ENCODE data around the gene AURKAIP1. TPM values are rescaled to one million over a fixed set of nuclear protein-coding genes. Genes with fewer than 3 reads are reported as not detected.

Gene AURKAIP1
- total RNA-seq, 2 donors from 2014 or later: 155 to 159 TPM

GRCh38 chr1:1365875-1366698, 8.9 kb downstream of the AURKAIP1 start:
- H3K4me1 ChIP-seq: peaks cover 0 to 12% of the 10 kb centered on the region in 2 donors
- H3K27ac ChIP-seq: no peak overlapping the region
- TF ChIP-seq CTCF (IDR thresholded peaks at IDR 0.05): no peak
- DNase-seq (ENCODE audit: low spot score): no peak
- H3K9me3 ChIP-seq: no peaks in the 10 kb centered on the region
- no peaks in the 10 kb centered on the region for H3K27me3 ChIP-seq
- no peaks in the 10 kb centered on the region for H3K36me3 ChIP-seq
- no peak overlapping the region for H3K4me3 ChIP-seq

DNA sequence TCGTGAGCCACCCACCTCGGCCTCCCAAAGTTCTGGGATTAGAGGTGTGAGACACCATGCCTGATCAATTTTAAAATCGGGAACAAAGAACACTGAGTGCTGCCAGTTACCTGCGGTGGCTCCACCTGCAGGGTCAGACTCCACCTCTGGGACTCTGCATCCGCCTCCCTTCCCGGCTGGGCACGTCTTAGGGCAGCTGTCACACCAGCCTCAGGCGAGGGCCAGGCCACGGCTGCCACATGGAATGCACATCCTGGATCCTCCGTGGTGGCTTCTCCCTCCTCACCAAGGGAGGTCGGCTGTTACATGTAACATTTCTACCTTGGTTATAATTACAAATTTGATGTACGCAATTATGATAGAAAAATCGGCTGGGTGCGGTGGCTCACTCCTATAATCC, 10.7 kb downstream of the AURKAIP1 start:
- no peaks in the 10 kb centered on the region for H3K27me3 ChIP-seq
- H3K4me3 ChIP-seq: no peak overlapping the region
- H3K27ac ChIP-seq: no peak overlapping the region
- no peak for DNase-seq (ENCODE audit: low spot score)
- H3K4me1 ChIP-seq: peaks cover 0 to 28% of the 10 kb centered on the region in 2 donors
- H3K36me3 ChIP-seq: no peaks in the 10 kb centered on the region
- TF ChIP-seq CTCF (IDR thresholded peaks at IDR 0.05): no peak
- H3K9me3 ChIP-seq: no peaks in the 10 kb centered on the region

DNA sequence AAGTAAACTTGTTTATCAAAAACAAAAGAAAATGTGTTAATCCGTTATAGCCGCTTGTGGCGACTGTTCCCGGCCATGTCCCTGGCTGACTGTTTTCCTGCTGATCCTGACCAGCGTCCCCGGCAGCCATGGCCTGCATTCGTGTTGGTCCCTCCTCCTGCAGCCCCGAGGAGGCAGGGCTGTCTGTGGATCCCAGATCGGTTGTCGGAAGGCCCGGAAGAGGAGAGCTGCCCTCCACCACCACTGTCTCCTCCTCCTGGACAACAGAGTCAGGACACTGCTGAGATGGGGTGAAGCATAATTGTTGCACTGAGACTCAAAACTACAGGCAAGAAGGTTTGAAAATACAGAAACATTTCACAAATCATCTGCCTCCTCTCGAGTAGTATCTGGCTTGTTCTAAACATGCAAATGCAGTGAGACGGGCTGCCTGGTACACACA, 13.0 kb downstream of the AURKAIP1 start:
- Histone ChIP-seq H3K27ac (peak overlapping the region; percentile 32 to 88), H3K4me1 (peaks cover 0 to 40% of the 10 kb centered on the region in 2 donors), H3K36me3 (no peaks in the 10 kb centered on the region), H3K9me3 (no peaks in the 10 kb centered on the region), H3K27me3 (no peaks in the 10 kb centered on the region), H3K4me3 (no peak overlapping the region)
- TF ChIP-seq CTCF (IDR thresholded peaks at IDR 0.05): no peak
- no peak for DNase-seq (ENCODE audit: low spot score)

DNA sequence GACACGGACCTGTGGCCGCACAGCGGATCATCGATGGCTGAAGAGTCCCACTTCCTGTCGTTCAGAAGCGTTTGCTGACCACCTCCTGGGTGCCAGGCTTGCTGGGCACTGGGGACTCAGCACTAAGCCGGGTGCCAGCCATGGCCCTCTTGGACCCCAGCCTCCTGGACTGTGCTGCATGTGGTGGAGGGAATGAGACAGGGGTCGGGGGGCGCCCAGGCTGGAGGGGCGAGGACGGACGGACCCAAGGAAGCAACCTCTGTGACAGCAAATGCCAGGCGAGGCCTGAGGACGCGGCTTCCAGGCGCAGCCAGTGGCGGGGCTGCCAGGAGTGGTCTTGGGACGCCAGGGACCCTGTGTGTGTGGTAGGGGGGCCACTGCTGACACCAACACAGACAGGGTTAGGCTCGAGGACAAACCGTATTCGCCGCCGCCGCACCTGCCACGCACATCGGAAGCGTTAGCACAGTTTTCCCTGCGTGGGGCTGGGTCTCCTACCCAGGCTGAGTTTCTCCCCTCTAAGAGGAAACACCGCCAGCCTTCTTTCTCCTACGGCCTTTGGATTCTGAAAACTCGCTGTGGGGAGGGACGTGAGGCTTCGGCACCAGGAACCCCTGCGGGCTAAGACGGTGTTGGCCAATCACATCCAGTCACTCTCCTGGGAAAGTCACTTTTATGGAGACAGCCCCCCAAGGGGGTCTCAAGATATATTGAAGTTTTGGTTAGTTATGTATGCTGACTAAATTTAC, 13.6 kb downstream of the AURKAIP1 start:
- no peaks in the 10 kb centered on the region for H3K36me3 ChIP-seq
- no peaks in the 10 kb centered on the region for H3K9me3 ChIP-seq
- no peak for TF ChIP-seq CTCF (IDR thresholded peaks at IDR 0.05)
- no peak overlapping the region for H3K4me3 ChIP-seq
- H3K27me3 ChIP-seq: no peaks in the 10 kb centered on the region
- H3K4me1 ChIP-seq: peaks cover 0 to 46% of the 10 kb centered on the region in 2 donors
- peak overlapping the region; percentile 32 to 88 for H3K27ac ChIP-seq
- DNase-seq (ENCODE audit: low spot score): no peak

- H3K36me3 ChIP-seq: no peaks in the 10 kb centered on the region
- peaks cover 0 to 4% of the 10 kb centered on the region in 2 donors for H3K27me3 ChIP-seq
- peak overlapping the region; percentile 77 to 88 for H3K27ac ChIP-seq
- TF ChIP-seq CTCF (IDR thresholded peaks at IDR 0.05): no peak
- peaks cover 0 to 54% of the 10 kb centered on the region in 2 donors for H3K4me1 ChIP-seq
- no peak overlapping the region for H3K4me3 ChIP-seq
- DNase-seq (ENCODE audit: low spot score): peak; percentile 89
- H3K9me3 ChIP-seq: no peaks in the 10 kb centered on the region
Measured at GRCh38 chr1:1360506-1361169, 14.4 kb downstream of the AURKAIP1 start.

Measured in right atrium auricular region (tissue), 2 donors.